GM12892 (cell line): ENCODE measurements around the gene ORC5.

ENCODE experiments used
- POLR2A ChIP-seq: IDR thresholded peaks from 2 replicates; pipeline ENCODE4 v1.6.1; 2011; ENCODE audit warnings: low read depth, low read length, control low read depth
- TAF1 ChIP-seq: IDR thresholded peaks from 2 replicates; pipeline ENCODE4 v1.6.1; 2011; ENCODE audit warnings: low read depth, mild to moderate bottlenecking, control low read depth, low read length, borderline replicate concordance

DNA sequence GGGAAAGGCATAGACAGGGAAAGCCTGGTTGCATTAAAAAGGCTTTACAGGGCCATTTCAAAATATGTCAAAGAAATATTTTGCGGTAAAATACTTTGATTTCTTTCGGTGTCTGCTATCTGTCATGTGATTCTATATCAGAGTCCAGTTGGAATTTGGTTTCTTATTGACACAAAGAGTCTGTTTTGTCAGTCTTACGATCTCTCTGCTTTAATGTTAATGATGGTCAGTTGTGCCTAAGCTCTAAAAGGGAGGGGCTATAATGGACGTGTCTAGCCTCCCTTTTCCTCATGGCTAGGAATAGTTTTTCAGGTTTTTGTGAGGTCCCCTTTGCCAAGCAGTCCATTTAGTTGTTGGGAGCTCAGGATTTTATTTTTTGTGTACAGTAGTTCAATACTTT is 31.5 kb downstream of the ORC5 start:
- TF ChIP-seq POLR2A (no peak), TAF1 (no peak)
